Hepatocyte (in vitro differentiated cells): ENCODE data around the gene BIVM.

Experiments used
- EZH2 ChIP-seq: fragments of 200-600 bp; sonication (generic); IDR thresholded peaks from 2 replicates; pipeline ENCODE4 v1.6.1; 2016; ENCODE audit warnings: antibody characterized with exemption, mild to moderate bottlenecking, borderline replicate concordance
- EZH2phosphoT487 ChIP-seq: fragments of 200-600 bp; sonication (generic); IDR thresholded peaks from one replicate; pipeline ENCODE4 v1.6.1; 2018; ENCODE audit warnings: antibody characterized with exemption, mild to moderate bottlenecking, low read depth, moderate library complexity; ENCODE audit not compliant: unreplicated experiment, severe bottlenecking
- TF ChIP-seq, protein P1 (sequence below): fragments of 200-600 bp; sonication (generic); IDR thresholded peaks from 2 replicates; pipeline ENCODE4 v1.5.1; 2016; ENCODE audit warnings: antibody characterized with exemption, mild to moderate bottlenecking; ENCODE audit not compliant: poor library complexity

DNA sequence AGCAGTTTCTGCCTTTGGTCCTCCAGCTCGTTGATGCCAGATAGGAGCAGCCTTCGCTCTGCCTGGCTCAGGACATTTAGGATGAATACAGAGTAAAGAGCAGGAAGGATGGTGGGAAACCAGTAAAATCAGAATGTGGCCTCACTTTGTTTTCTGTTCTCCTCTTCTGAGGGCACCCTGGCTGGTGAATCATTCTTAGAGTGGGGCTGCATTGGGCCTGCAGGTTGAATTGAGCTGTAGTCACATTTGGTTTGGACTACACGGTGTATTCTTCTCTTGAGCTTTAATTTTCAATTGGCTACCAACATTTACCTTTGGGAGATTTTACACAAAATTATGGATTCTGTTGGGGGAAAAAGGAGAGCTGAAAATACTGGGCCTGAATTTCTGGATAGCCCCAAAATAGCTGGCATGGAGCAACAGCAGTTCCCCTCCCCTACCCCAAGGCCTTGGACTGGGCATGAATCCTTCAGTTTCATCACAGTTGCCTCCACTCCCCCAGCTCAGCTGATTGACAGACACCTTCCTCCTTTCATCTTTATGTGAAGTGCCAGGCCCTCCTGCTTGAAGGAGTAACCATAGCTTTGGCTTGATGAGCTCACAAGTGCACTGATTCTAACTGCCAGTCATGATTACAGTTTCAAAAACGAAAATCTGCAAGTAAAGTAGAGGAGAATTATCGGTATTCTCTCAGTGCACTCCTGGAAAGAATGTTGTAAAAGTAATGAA is 71.2 kb downstream of the BIVM start:
- TF ChIP-seq, protein P1, sequence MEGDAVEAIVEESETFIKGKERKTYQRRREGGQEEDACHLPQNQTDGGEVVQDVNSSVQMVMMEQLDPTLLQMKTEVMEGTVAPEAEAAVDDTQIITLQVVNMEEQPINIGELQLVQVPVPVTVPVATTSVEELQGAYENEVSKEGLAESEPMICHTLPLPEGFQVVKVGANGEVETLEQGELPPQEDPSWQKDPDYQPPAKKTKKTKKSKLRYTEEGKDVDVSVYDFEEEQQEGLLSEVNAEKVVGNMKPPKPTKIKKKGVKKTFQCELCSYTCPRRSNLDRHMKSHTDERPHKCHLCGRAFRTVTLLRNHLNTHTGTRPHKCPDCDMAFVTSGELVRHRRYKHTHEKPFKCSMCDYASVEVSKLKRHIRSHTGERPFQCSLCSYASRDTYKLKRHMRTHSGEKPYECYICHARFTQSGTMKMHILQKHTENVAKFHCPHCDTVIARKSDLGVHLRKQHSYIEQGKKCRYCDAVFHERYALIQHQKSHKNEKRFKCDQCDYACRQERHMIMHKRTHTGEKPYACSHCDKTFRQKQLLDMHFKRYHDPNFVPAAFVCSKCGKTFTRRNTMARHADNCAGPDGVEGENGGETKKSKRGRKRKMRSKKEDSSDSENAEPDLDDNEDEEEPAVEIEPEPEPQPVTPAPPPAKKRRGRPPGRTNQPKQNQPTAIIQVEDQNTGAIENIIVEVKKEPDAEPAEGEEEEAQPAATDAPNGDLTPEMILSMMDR: no peak
- no peak for TF ChIP-seq EZH2
- no peak for TF ChIP-seq EZH2phosphoT487
